CD14-positive monocyte (primary cell): Measurements from ENCODE around the gene ABCA4. TPM values are rescaled to one million over a fixed set of nuclear protein-coding genes. Genes with fewer than 3 reads are reported as not detected.
A peak's percentile ranks its signal among the peaks of the same experiment; 100 is the strongest.

Experiments
- DNase-seq, 3 donors: peaks; one replicate each; pipeline ENCODE4 v3.0.0-alpha.2; 2011 to 2022
- H2AFZ ChIP-seq: 2 replicates; pipeline ENCODE4 v1.6.0; 2012; ENCODE audit warnings: mild to moderate bottlenecking, low read depth, low read length, inconsistent platforms; ENCODE audit not compliant: insufficient read depth, poor library complexity, severe bottlenecking
- H3K27ac ChIP-seq, 2 donors: 1 replicate in 1 of 2; 2 replicates in 1 of 2; pipeline ENCODE4 v1.5.1; 2012 to 2013; ENCODE audit warnings: low read length in 2 of 2, control low read depth in 1 of 2, inconsistent platforms in 1 of 2, low read depth in 1 of 2, mild to moderate bottlenecking in 1 of 2
- H3K27me3 ChIP-seq, 2 donors: one replicate each; pipeline versions ENCODE4 v1.6.0 to v1.6.1; 2011 to 2013; ENCODE audit warnings: low read length in 2 of 2; ENCODE audit not compliant: control insufficient read depth in 2 of 2, insufficient read depth in 2 of 2
- H3K36me3 ChIP-seq, 2 donors: replicated peaks in 1 of 2; 1 replicate in 1 of 2; 2 replicates in 1 of 2; pipeline versions ENCODE4 v1.5.1 to v1.6.1; 2012 to 2013; ENCODE audit warnings: low read length in 2 of 2, control low read depth in 1 of 2, inconsistent platforms in 1 of 2, mild to moderate bottlenecking in 1 of 2; ENCODE audit not compliant: insufficient read depth in 2 of 2, control insufficient read depth in 1 of 2
- H3K4me1 ChIP-seq, 2 donors: 1 replicate in 1 of 2; 2 replicates in 1 of 2; pipeline versions ENCODE4 v1.5.1 to v1.6.1; 2012 to 2013; ENCODE audit warnings: low read length in 2 of 2, control low read depth in 1 of 2, inconsistent platforms in 1 of 2, mild to moderate bottlenecking in 1 of 2, moderate library complexity in 1 of 2; ENCODE audit not compliant: insufficient read depth in 2 of 2, control insufficient read depth in 1 of 2
- H3K4me2 ChIP-seq: replicated peaks from 2 replicates; pipeline ENCODE3; 2012; ENCODE audit warnings: low read length, moderate library complexity, mild to moderate bottlenecking; ENCODE audit not compliant: poor library complexity, severe bottlenecking; ENCODE audit errors: extremely low read depth
- H3K4me3 ChIP-seq, 3 experiments: fragments of 200-600 bp in 1 of 3; sonication (generic) in 1 of 3; replicated peaks in 1 of 3; 1 replicate in 2 of 3; 2 replicates in 1 of 3; pipeline ENCODE4 v1.5.1; 2011 to 2013; ENCODE audit warnings: low read length in 3 of 3, mild to moderate bottlenecking in 3 of 3, control low read depth in 2 of 3, low read depth in 2 of 3, inconsistent platforms in 1 of 3, moderate library complexity in 1 of 3
- H3K79me2 ChIP-seq: 2 replicates; pipeline ENCODE4 v1.6.0; 2012; ENCODE audit warnings: mild to moderate bottlenecking, control low read depth, inconsistent platforms, low read length, moderate library complexity; ENCODE audit not compliant: insufficient read depth
- H3K9ac ChIP-seq: 2 replicates; pipeline ENCODE4 v1.6.0; 2017; ENCODE audit warnings: low read length, mild to moderate bottlenecking; ENCODE audit not compliant: insufficient read depth, poor library complexity, severe bottlenecking
- H3K9me3 ChIP-seq, 2 donors: replicated peaks in 1 of 2; 1 replicate in 1 of 2; 2 replicates in 1 of 2; pipeline versions ENCODE4 v1.5.1 to v1.6.1; 2012 to 2013; ENCODE audit warnings: low read length in 2 of 2, control low read depth in 1 of 2; ENCODE audit not compliant: control insufficient read depth in 1 of 2, insufficient read depth in 1 of 2
- H4K20me1 ChIP-seq: 2 replicates; pipeline ENCODE4 v1.6.0; 2012; ENCODE audit warnings: mild to moderate bottlenecking, low read length, control low read depth, moderate library complexity; ENCODE audit not compliant: insufficient read depth
- H3K27ac Mint-ChIP-seq, 7 donors: one replicate each; pipeline ENCODE4 v1.8.0; 2020; ENCODE audit warnings: mild to moderate bottlenecking in 7 of 7, mixed read lengths in 7 of 7, moderate library complexity in 6 of 7, inconsistent platforms in 2 of 7
- H3K27me3 Mint-ChIP-seq, 3 donors: one replicate each; pipeline ENCODE4 v1.8.0; 2021 to 2022; ENCODE audit warnings: low read depth in 3 of 3, mild to moderate bottlenecking in 3 of 3, mixed read lengths in 3 of 3, moderate library complexity in 3 of 3, inconsistent platforms in 1 of 3
- H3K36me3 Mint-ChIP-seq, 2 donors: one replicate each; pipeline ENCODE4 v1.8.0; 2020; ENCODE audit warnings: mixed read lengths in 2 of 2, inconsistent platforms in 1 of 2, mild to moderate bottlenecking in 1 of 2
- H3K4me1 Mint-ChIP-seq: one replicate; pipeline ENCODE4 v1.8.0; 2020; ENCODE audit warnings: mild to moderate bottlenecking, mixed read lengths
- H3K4me3 Mint-ChIP-seq, 2 donors: one replicate each; pipeline ENCODE4 v1.8.0; 2020; ENCODE audit warnings: mild to moderate bottlenecking in 2 of 2, mixed read lengths in 2 of 2, moderate library complexity in 1 of 2
- H3K9me3 Mint-ChIP-seq, 7 donors: one replicate each; pipeline ENCODE4 v1.8.0; 2020 to 2022; ENCODE audit warnings: mixed read lengths in 7 of 7, mild to moderate bottlenecking in 6 of 7, moderate library complexity in 6 of 7, inconsistent platforms in 2 of 7
- WGBS: methylation state at CpG from one replicate; pipeline ENCODE4 v1.1.5; 2013; ENCODE audit warnings: missing lambda C conversion rate; ENCODE audit not compliant: insufficient coverage; 5-methylcytosine and 5-hydroxymethylcytosine counted together
- intact Hi-C, 2 donors: fragments of 100-400 bp; cut with micrococcal nuclease; formaldehyde crosslinking; loops; one replicate each; pipeline versions ENCODE4 v1.15.0 to v1.15.1; 2023
- polyA plus RNA-seq, 3 donors: library from polyadenylated mRNA; depleted of rRNA in 1 of 3; unstranded in 2 of 3; stranded (reverse) in 1 of 3; fragments of 300-500 nt in 2 of 3; fragments of >200 nt in 1 of 3; fragmentation: Illumina TruSeq in 2 of 3; gene quantifications; 1 replicate in 2 of 3; 2 replicates in 1 of 3; pipeline ENCODE4 v1.2.3, GENCODE V29; 2012 to 2021
- TF ChIP-seq, protein P1 (sequence below): fragments of 200-600 bp; IDR thresholded peaks from one replicate; pipeline ENCODE4 v1.8.0; 2022; ENCODE audit warnings: antibody characterized with exemption, mild to moderate bottlenecking

Gene ABCA4
- polyA plus RNA-seq, 3 donors: not detected

DNA sequence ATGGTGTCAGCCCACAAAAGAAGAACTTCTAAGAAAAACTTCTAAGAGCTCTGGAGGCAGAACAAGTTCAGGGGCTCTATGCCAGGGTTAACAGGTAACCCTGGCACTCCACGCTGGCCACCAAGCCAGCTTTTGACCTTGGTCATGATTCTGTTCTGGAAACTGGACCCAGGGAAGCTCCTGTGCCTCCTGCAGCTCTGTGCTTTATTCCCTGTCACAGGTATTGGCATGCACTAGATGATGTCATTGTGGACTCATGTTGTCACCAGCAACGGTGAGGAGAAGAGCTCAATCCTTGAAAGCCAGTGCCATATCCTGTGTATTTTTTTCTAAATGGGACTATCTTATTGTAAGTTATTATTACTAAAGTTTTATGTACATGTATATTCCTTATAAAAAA lies 155.1 kb downstream of the ABCA4 start:
- intact Hi-C loops: no loop called here
- DNase-seq: no peak
- Histone ChIP-seq H3K4me3 (no peak overlapping the region), H3K9ac (no peak overlapping the region), H3K4me1 (no peaks in the 10 kb centered on the region), H3K4me2 (no peak overlapping the region), H3K36me3 (no peaks in the 10 kb centered on the region), H2AFZ (no peak overlapping the region), H4K20me1 (no peaks in the 10 kb centered on the region), H3K27ac (no peak overlapping the region), H3K79me2 (no peaks in the 10 kb centered on the region), H3K27me3 (no peaks in the 10 kb centered on the region), H3K9me3 (no peaks in the 10 kb centered on the region)
- 100% methylated on average over 1 of the region's 2 CpGs for WGBS
- Mint-ChIP-seq H3K9me3 (peaks cover 0 to 4% (median 0%) of the 10 kb centered on the region in 7 donors), H3K27me3 (peaks cover 0 to 2% (median 0%) of the 10 kb centered on the region in 3 donors), H3K4me3 (no peak overlapping the region), H3K4me1 (no peaks in the 10 kb centered on the region), H3K27ac (no peak overlapping the region), H3K36me3 (no peaks in the 10 kb centered on the region)
- TF ChIP-seq, protein P1, sequence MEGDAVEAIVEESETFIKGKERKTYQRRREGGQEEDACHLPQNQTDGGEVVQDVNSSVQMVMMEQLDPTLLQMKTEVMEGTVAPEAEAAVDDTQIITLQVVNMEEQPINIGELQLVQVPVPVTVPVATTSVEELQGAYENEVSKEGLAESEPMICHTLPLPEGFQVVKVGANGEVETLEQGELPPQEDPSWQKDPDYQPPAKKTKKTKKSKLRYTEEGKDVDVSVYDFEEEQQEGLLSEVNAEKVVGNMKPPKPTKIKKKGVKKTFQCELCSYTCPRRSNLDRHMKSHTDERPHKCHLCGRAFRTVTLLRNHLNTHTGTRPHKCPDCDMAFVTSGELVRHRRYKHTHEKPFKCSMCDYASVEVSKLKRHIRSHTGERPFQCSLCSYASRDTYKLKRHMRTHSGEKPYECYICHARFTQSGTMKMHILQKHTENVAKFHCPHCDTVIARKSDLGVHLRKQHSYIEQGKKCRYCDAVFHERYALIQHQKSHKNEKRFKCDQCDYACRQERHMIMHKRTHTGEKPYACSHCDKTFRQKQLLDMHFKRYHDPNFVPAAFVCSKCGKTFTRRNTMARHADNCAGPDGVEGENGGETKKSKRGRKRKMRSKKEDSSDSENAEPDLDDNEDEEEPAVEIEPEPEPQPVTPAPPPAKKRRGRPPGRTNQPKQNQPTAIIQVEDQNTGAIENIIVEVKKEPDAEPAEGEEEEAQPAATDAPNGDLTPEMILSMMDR: no peak

- Histone ChIP-seq H3K9ac (no peak overlapping the region), H3K27me3 (no peaks in the 10 kb centered on the region), H3K4me3 (no peak overlapping the region), H3K79me2 (no peaks in the 10 kb centered on the region), H3K27ac (no peak overlapping the region), H3K36me3 (no peaks in the 10 kb centered on the region), H3K4me1 (no peaks in the 10 kb centered on the region), H4K20me1 (no peaks in the 10 kb centered on the region), H3K4me2 (no peak overlapping the region), H3K9me3 (no peaks in the 10 kb centered on the region), H2AFZ (no peak overlapping the region)
- H3K27me3 Mint-ChIP-seq: peaks cover 0 to 2% (median 0%) of the 10 kb centered on the region in 3 donors
- DNase-seq: no peak
- 100% methylated on average over 1 of the region's 2 CpGs for WGBS
- no peaks in the 10 kb centered on the region for H3K36me3 Mint-ChIP-seq
- H3K4me1 Mint-ChIP-seq: no peaks in the 10 kb centered on the region
- peak overlapping the region in 2 of 7 donors; percentile 24 to 71 for H3K27ac Mint-ChIP-seq
- intact Hi-C loops: no loop called here
- H3K4me3 Mint-ChIP-seq: no peak overlapping the region
- H3K9me3 Mint-ChIP-seq: peaks cover 0 to 4% (median 0%) of the 10 kb centered on the region in 7 donors
- TF ChIP-seq, protein P1: no peak
Measured at GRCh38 chr1:93965256-93965655, 155.7 kb downstream of the ABCA4 start.
